MM.1S (cell line): ENCODE results near the gene AP1AR.

ENCODE experiments used
- DNase-seq: peaks from one replicate; pipeline ENCODE4 v3.0.0-alpha.2; 2015
- H2AFZ ChIP-seq: fragments of 300-600 bp; sonication (generic); 2 replicates; pipeline ENCODE4 v1.6.0; 2016; ENCODE audit warnings: antibody characterized with exemption, low read length
- H3F3A ChIP-seq: fragments of 300-600 bp; sonication (generic); 2 replicates; pipeline ENCODE4 v1.6.1; 2016; ENCODE audit warnings: mild to moderate bottlenecking, antibody characterized with exemption, low read length, moderate library complexity, mixed read lengths; ENCODE audit not compliant: insufficient read depth
- H3K27ac ChIP-seq: fragments of 300-600 bp; sonication (generic); 2 replicates; pipeline ENCODE4 v1.5.1; 2016; ENCODE audit warnings: mild to moderate bottlenecking, low read length
- H3K27me3 ChIP-seq: fragments of 300-600 bp; sonication (generic); replicated peaks from 2 replicates; pipeline ENCODE4 v1.6.0; 2016; ENCODE audit warnings: low read length; ENCODE audit not compliant: insufficient read depth
- H3K36me3 ChIP-seq: fragments of 300-600 bp; sonication (generic); replicated peaks from 2 replicates; pipeline ENCODE4 v1.6.1; 2016; ENCODE audit warnings: mild to moderate bottlenecking, low read length, mixed read lengths; ENCODE audit not compliant: insufficient read depth
- H3K4me1 ChIP-seq: fragments of 300-600 bp; sonication (generic); 2 replicates; pipeline ENCODE4 v1.6.1; 2016; ENCODE audit warnings: low read length, mixed read lengths
- H3K4me2 ChIP-seq: fragments of 300-600 bp; sonication (generic); 2 replicates; pipeline ENCODE4 v1.6.0; 2016; ENCODE audit warnings: low read depth, low read length
- H3K4me3 ChIP-seq: fragments of 300-600 bp; sonication (generic); 2 replicates; pipeline ENCODE4 v1.5.1; 2016; ENCODE audit warnings: low read length, mixed read lengths
- H3K79me2 ChIP-seq: fragments of 300-600 bp; sonication (generic); 2 replicates; pipeline ENCODE4 v1.6.1; 2016; ENCODE audit warnings: mixed run types, low read length, mixed read lengths
- H3K9ac ChIP-seq: fragments of 300-600 bp; sonication (generic); 2 replicates; pipeline ENCODE4 v1.6.1; 2016; ENCODE audit warnings: low read length, mixed read lengths
- H3K9me2 ChIP-seq: fragments of 300-600 bp; sonication (generic); replicated peaks from 2 replicates; pipeline ENCODE4 v1.6.1; 2016; ENCODE audit warnings: mild to moderate bottlenecking, low read length, mixed read lengths; ENCODE audit not compliant: insufficient read depth
- H3K9me3 ChIP-seq: fragments of 300-600 bp; sonication (generic); replicated peaks from 2 replicates; pipeline ENCODE4 v1.6.1; 2016; ENCODE audit warnings: mild to moderate bottlenecking, low read length, mixed read lengths; ENCODE audit not compliant: insufficient read depth
- H4K20me1 ChIP-seq: fragments of 300-600 bp; sonication (generic); 2 replicates; pipeline ENCODE4 v1.6.1; 2016; ENCODE audit warnings: mild to moderate bottlenecking, low read length, moderate library complexity, mixed read lengths; ENCODE audit not compliant: insufficient read depth
- EZH2 ChIP-seq: fragments of 300-600 bp; sonication (generic); optimal IDR thresholded peaks from 2 replicates; pipeline ENCODE3; 2017; ENCODE audit warnings: low read depth, mild to moderate bottlenecking, antibody characterized with exemption, low read length, mixed read lengths
- EZH2phosphoT487 ChIP-seq: fragments of 300-600 bp; sonication (generic); IDR thresholded peaks from 2 replicates; pipeline ENCODE4 v1.6.1; 2018; ENCODE audit warnings: antibody characterized with exemption, low read length
- TF ChIP-seq, protein P1 (sequence below): fragments of 300-600 bp; sonication (generic); IDR thresholded peaks from 2 replicates; pipeline ENCODE4 v1.5.1; 2016; ENCODE audit warnings: antibody characterized with exemption, low read length, mixed read lengths

AP1AR gene

GRCh38 chr4:112210777-112211176 lies 20.8 kb upstream of the AP1AR start:
- TF ChIP-seq, protein P1, sequence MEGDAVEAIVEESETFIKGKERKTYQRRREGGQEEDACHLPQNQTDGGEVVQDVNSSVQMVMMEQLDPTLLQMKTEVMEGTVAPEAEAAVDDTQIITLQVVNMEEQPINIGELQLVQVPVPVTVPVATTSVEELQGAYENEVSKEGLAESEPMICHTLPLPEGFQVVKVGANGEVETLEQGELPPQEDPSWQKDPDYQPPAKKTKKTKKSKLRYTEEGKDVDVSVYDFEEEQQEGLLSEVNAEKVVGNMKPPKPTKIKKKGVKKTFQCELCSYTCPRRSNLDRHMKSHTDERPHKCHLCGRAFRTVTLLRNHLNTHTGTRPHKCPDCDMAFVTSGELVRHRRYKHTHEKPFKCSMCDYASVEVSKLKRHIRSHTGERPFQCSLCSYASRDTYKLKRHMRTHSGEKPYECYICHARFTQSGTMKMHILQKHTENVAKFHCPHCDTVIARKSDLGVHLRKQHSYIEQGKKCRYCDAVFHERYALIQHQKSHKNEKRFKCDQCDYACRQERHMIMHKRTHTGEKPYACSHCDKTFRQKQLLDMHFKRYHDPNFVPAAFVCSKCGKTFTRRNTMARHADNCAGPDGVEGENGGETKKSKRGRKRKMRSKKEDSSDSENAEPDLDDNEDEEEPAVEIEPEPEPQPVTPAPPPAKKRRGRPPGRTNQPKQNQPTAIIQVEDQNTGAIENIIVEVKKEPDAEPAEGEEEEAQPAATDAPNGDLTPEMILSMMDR = no peak
- no peak for TF ChIP-seq EZH2
- no peak for TF ChIP-seq EZH2phosphoT487
- no peak overlapping the region for H3K4me3 ChIP-seq
- H3K9me3 ChIP-seq = no peaks in the 10 kb centered on the region

DNA sequence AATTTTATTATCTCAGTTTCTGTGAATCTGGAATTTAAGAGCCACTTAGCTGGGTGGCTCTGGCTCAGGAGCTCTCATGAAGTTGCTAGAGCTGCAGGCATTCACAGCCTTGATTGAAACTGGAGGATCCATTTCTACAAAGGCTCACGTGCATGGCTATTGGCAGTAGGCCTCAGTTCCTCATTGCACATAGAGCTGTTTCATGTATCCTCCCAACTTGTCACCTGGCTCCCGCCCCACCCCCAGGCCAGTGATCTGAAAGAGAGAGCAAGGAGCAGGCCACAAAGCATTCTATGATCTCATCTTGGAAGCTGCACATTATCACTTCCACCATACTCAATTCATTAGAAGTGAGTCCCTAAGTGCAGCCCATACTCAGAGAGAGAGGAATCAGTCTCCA lies 18.5 kb upstream of the AP1AR start:
- peak; percentile 33 for DNase-seq
- Histone ChIP-seq H3K4me1 (peaks cover 19% of the 10 kb centered on the region), H3K9me2 (no peaks in the 10 kb centered on the region), H3K79me2 (no peaks in the 10 kb centered on the region), H2AFZ (no peak overlapping the region), H3K36me3 (no peaks in the 10 kb centered on the region), H3F3A (no peaks in the 10 kb centered on the region), H3K4me2 (no peak overlapping the region), H3K27me3 (no peaks in the 10 kb centered on the region), H3K4me3 (no peak overlapping the region), H3K9ac (no peak overlapping the region), H3K9me3 (no peaks in the 10 kb centered on the region), H4K20me1 (no peaks in the 10 kb centered on the region), H3K27ac (no peak overlapping the region)
- TF ChIP-seq, protein P1 = no peak
- TF ChIP-seq EZH2 (no peak), EZH2phosphoT487 (no peak)

More at GRCh38 chr4:112210777-112211176, 20.8 kb upstream of the AP1AR start:
- Histone ChIP-seq H3K27me3 (no peaks in the 10 kb centered on the region), H3K4me1 (peaks cover 19% of the 10 kb centered on the region), H2AFZ (no peak overlapping the region), H3K4me2 (no peak overlapping the region), H4K20me1 (no peaks in the 10 kb centered on the region), H3K9me2 (no peaks in the 10 kb centered on the region), H3K79me2 (no peaks in the 10 kb centered on the region), H3K36me3 (no peaks in the 10 kb centered on the region), H3K9ac (no peak overlapping the region), H3K27ac (no peak overlapping the region), H3F3A (no peaks in the 10 kb centered on the region)
- DNase-seq = no peak

GRCh38 chr4:112213856-112214255 lies 17.7 kb upstream of the AP1AR start:
- Histone ChIP-seq H3K4me2 (peak overlapping the region; percentile 30; the same call in 1 of the 2 replicates), H3K79me2 (no peaks in the 10 kb centered on the region), H3K36me3 (no peaks in the 10 kb centered on the region), H3F3A (no peaks in the 10 kb centered on the region), H3K9ac (no peak overlapping the region), H3K4me3 (no peak overlapping the region), H3K27ac (no peak overlapping the region), H3K4me1 (peaks cover 19% of the 10 kb centered on the region), H3K9me3 (no peaks in the 10 kb centered on the region), H3K27me3 (no peaks in the 10 kb centered on the region), H4K20me1 (no peaks in the 10 kb centered on the region), H3K9me2 (no peaks in the 10 kb centered on the region), H2AFZ (no peak overlapping the region; the same call in 1 of the 2 replicates)
- DNase-seq = no peak
- TF ChIP-seq, protein P1 = no peak
- no peak for TF ChIP-seq EZH2phosphoT487
- TF ChIP-seq EZH2 = no peak
